ENCODE results near the gene KLK11.

The KLK11 gene

DNA sequence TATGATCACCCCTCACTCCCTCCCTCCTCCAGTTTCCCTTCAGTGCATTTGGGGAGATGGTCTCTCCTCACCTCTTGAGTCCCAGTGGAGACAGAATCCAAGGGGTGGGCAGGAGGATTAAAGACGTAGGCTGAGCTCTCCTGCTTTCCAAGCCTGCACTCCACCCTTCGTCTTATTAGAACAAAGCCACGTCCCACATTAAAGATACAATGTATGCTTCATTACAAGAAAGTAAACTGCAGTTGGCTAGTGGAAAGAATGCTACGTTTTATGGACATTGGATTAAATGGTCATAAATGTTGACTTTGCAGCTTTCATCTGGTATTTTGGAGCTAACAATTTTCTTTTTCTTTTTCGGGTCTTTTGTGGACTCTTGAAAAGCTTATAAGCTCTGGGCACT, 1.5 kb upstream of the KLK11 start:
- Histone ChIP-seq H2BK5ac (ENCODE audit: low read length) (no peak overlapping the region), H3K9ac (ENCODE audit: low read length) (no peak overlapping the region), H2AK5ac (ENCODE audit: low read length) (no peak overlapping the region), H3K18ac (ENCODE audit: low read length) (no peak overlapping the region), H3K4me1 (ENCODE audit: control insufficient read depth, low read depth, low read length) (no peaks in the 10 kb centered on the region), H3K27ac (ENCODE audit: low read depth, low read length) (no peak overlapping the region), H3K36me3 (ENCODE audit: control insufficient read depth, insufficient read depth, low read length) (no peaks in the 10 kb centered on the region), H3K56ac (ENCODE audit: low read length) (no peak overlapping the region), H3K79me2 (ENCODE audit: control insufficient read depth, insufficient read depth, low read length) (no peaks in the 10 kb centered on the region), H4K8ac (ENCODE audit: low read depth, low read length) (no peak overlapping the region), H3K4ac (ENCODE audit: low read depth, low read length) (no peak overlapping the region), H3K27me3 (ENCODE audit: insufficient read depth, low read length, poor library complexity) (no peaks in the 10 kb centered on the region), H3K4me2 (ENCODE audit: low read length) (no peak overlapping the region), H3K4me3 (ENCODE audit: low read length) (no peak overlapping the region), H3K23ac (ENCODE audit: low read length) (no peak overlapping the region), H3K79me1 (ENCODE audit: low read length) (no peaks in the 10 kb centered on the region), H2BK120ac (ENCODE audit: low read depth, low read length) (no peak overlapping the region), H4K5ac (ENCODE audit: low read length) (no peak overlapping the region), H2BK15ac (replicated peaks; ENCODE audit: low read depth) (no peak overlapping the region)
- DNase-seq = no peak
- WGBS (ENCODE audit: extremely low coverage, insufficient coverage, low lambda C conversion rate) = no CpG with 5 or more reads among the region's 5 CpGs

DNA sequence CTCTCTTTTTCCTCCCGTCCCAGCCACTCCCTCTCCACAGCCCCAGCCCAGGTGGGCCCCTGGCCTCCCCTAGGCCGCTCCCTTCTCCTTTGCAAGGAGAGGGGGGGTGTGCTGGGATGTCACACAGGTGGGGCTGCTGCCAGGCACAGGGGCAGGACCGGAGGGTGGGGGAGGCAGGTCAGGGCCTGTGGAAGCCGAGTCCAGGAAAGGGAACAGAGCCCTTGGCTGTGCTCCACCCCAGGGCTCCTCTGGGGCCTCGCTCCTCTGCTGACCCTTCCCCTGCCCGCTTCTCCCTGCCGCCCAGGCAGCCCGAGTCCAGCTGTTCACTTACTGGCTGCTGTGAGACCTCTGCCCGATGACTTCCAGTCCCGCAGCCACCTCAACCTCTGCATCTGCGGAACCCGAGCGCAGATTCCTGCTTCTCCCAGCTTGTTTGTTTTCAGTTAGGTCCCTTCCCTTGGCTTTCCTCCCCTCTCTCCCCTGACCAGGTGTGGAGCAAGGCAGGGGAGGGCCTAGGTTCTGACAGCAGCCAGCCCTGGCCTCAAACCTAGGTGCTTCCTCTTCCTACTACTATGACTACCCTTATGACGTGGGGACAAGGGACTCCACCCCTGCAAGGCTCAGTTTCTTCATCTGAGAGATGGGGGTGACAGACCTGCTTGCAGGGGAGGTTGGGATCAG, 850 bp upstream of the KLK11 start:
- no peaks in the 10 kb centered on the region for H3K27me3 ChIP-seq (ENCODE audit: insufficient read depth, low read length, poor library complexity)
- no peak overlapping the region for H2AK5ac ChIP-seq (ENCODE audit: low read length)
- no peak overlapping the region for H3K27ac ChIP-seq (ENCODE audit: low read depth, low read length)
- no peak overlapping the region for H3K4me3 ChIP-seq (ENCODE audit: low read length)
- H2BK5ac ChIP-seq (ENCODE audit: low read length) = no peak overlapping the region
- H2BK15ac ChIP-seq (replicated peaks; ENCODE audit: low read depth) = no peak overlapping the region
- no peaks in the 10 kb centered on the region for H3K36me3 ChIP-seq (ENCODE audit: control insufficient read depth, insufficient read depth, low read length)
- H3K4me1 ChIP-seq (ENCODE audit: control insufficient read depth, low read depth, low read length) = no peaks in the 10 kb centered on the region
- H3K18ac ChIP-seq (ENCODE audit: low read length) = no peak overlapping the region
- no peak for DNase-seq
- H2BK120ac ChIP-seq (ENCODE audit: low read depth, low read length) = no peak overlapping the region
- no peak overlapping the region for H3K9ac ChIP-seq (ENCODE audit: low read length)
- H3K4ac ChIP-seq (ENCODE audit: low read depth, low read length) = no peak overlapping the region
- H3K79me1 ChIP-seq (ENCODE audit: low read length) = no peaks in the 10 kb centered on the region
- WGBS (ENCODE audit: extremely low coverage, insufficient coverage, low lambda C conversion rate) = no CpG with 5 or more reads among the region's 14 CpGs
- H4K5ac ChIP-seq (ENCODE audit: low read length) = no peak overlapping the region
- H4K8ac ChIP-seq (ENCODE audit: low read depth, low read length) = no peak overlapping the region
- no peak overlapping the region for H3K56ac ChIP-seq (ENCODE audit: low read length)
- no peak overlapping the region for H3K4me2 ChIP-seq (ENCODE audit: low read length)
- H3K23ac ChIP-seq (ENCODE audit: low read length) = no peak overlapping the region
- H3K79me2 ChIP-seq (ENCODE audit: control insufficient read depth, insufficient read depth, low read length) = no peaks in the 10 kb centered on the region

DNA sequence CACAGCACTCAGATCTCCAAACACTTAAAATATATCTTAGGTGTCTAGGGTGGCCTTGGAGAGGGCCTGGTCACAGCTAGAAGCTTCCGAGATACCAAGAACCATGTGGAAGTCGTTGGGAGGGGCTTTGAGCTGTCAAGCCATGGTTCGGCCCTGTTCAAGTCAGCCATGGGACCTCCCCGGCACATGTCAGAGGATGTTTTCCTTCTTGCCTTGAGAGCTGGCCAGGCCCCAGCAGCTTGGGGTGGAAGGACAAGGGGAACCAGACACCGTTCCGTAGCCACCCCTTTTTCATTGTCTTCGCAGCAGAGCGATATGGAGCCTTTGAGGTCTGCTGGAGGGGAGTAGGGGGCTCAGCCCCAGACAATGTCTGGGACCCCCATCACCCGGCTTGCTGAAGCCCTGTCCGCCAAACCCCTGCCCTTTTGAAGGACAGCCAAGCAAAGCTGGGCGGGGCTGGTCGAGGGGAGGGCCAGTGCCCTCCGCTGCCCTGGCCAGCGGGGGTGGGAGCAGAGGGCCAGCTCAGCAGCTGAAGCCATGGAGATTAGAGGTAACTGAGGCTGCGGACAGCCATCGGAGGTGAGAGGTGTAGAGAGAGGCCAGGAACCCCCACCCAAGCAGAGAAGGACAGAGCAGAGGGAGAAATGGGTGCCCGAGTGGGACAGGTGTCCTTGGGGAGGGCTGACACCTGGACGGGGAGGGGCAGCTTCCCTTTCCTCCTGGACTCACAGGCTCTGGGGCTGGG, 435 bp downstream of the KLK11 start:
- WGBS (ENCODE audit: extremely low coverage, insufficient coverage, low lambda C conversion rate) = no CpG with 5 or more reads among the region's 18 CpGs

DNA sequence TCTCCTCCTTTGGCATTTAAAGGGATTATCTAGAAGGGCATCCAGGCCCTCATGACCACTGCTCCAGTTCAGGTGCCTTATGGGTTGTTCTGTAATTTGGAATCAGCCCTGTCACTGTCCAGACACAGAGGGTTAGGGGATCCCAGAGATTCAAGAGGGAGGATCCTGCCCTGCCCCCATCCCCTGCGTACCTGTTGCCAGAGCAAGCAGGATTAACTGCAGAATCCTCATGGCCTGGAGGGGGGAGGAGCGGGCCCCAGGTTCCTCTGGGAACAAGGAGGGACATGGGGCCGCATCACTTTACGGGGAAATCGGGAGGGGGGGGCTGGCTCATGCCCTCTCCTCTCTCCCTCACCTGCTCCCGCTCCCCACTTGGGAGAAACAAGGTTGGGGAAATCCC, 1.0 kb downstream of the KLK11 start:
- Histone ChIP-seq H3K18ac (ENCODE audit: low read length) (no peak overlapping the region), H2BK5ac (ENCODE audit: low read length) (no peak overlapping the region), H3K56ac (ENCODE audit: low read length) (no peak overlapping the region), H2BK15ac (replicated peaks; ENCODE audit: low read depth) (no peak overlapping the region), H3K27me3 (ENCODE audit: insufficient read depth, low read length, poor library complexity) (no peaks in the 10 kb centered on the region), H3K4me3 (ENCODE audit: low read length) (no peak overlapping the region), H3K23ac (ENCODE audit: low read length) (no peak overlapping the region), H4K5ac (ENCODE audit: low read length) (no peak overlapping the region), H2BK120ac (ENCODE audit: low read depth, low read length) (no peak overlapping the region), H3K36me3 (ENCODE audit: control insufficient read depth, insufficient read depth, low read length) (no peaks in the 10 kb centered on the region), H3K9ac (ENCODE audit: low read length) (no peak overlapping the region), H3K79me2 (ENCODE audit: control insufficient read depth, insufficient read depth, low read length) (no peaks in the 10 kb centered on the region), H3K4ac (ENCODE audit: low read depth, low read length) (no peak overlapping the region), H3K4me1 (ENCODE audit: control insufficient read depth, low read depth, low read length) (no peaks in the 10 kb centered on the region), H3K27ac (ENCODE audit: low read depth, low read length) (no peak overlapping the region), H4K8ac (ENCODE audit: low read depth, low read length) (no peak overlapping the region), H3K4me2 (ENCODE audit: low read length) (no peak overlapping the region), H2AK5ac (ENCODE audit: low read length) (no peak overlapping the region), H3K79me1 (ENCODE audit: low read length) (no peaks in the 10 kb centered on the region)
- no CpG with 5 or more reads among the region's 6 CpGs for WGBS (ENCODE audit: extremely low coverage, insufficient coverage, low lambda C conversion rate)
- no peak for DNase-seq

More for the DNA sequence above, 435 bp downstream of the KLK11 start:
- no peak overlapping the region for H3K27ac ChIP-seq (ENCODE audit: low read depth, low read length)
- no peak overlapping the region for H3K23ac ChIP-seq (ENCODE audit: low read length)
- H3K4me3 ChIP-seq (ENCODE audit: low read length) = no peak overlapping the region
- H3K4ac ChIP-seq (ENCODE audit: low read depth, low read length) = no peak overlapping the region
- H3K9ac ChIP-seq (ENCODE audit: low read length) = no peak overlapping the region
- H3K36me3 ChIP-seq (ENCODE audit: control insufficient read depth, insufficient read depth, low read length) = no peaks in the 10 kb centered on the region
- H3K18ac ChIP-seq (ENCODE audit: low read length) = no peak overlapping the region
- no peaks in the 10 kb centered on the region for H3K79me2 ChIP-seq (ENCODE audit: control insufficient read depth, insufficient read depth, low read length)
- H4K8ac ChIP-seq (ENCODE audit: low read depth, low read length) = no peak overlapping the region
- no peak overlapping the region for H4K5ac ChIP-seq (ENCODE audit: low read length)
- no peaks in the 10 kb centered on the region for H3K4me1 ChIP-seq (ENCODE audit: control insufficient read depth, low read depth, low read length)
- H3K56ac ChIP-seq (ENCODE audit: low read length) = no peak overlapping the region
- DNase-seq = no peak
- H2BK15ac ChIP-seq (replicated peaks; ENCODE audit: low read depth) = no peak overlapping the region
- H2BK5ac ChIP-seq (ENCODE audit: low read length) = no peak overlapping the region
- H3K27me3 ChIP-seq (ENCODE audit: insufficient read depth, low read length, poor library complexity) = no peaks in the 10 kb centered on the region
- H3K79me1 ChIP-seq (ENCODE audit: low read length) = no peaks in the 10 kb centered on the region
- no peak overlapping the region for H3K4me2 ChIP-seq (ENCODE audit: low read length)
- H2BK120ac ChIP-seq (ENCODE audit: low read depth, low read length) = no peak overlapping the region
- H2AK5ac ChIP-seq (ENCODE audit: low read length) = no peak overlapping the region

DNA sequence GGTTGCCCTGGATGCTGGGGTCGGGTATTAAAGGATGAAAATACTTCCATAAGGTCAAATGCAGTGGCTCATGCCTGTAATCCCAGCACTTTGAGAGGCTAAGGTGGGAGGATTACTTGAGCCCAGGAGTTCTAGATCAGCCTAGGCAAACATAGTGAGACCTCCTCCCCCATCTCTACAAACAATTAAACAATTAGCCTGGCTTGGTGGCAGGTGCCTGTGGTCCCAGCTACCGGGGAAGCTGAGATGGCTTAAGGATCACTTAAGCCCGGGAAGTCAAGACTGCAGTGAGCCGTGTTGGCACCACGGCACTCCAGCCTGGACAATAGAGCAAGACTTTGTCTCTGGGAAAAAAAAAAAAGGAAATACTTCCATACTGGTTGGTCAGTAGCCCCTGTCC, 1.5 kb downstream of the KLK11 start:
- Histone ChIP-seq H3K27ac (ENCODE audit: low read depth, low read length) (no peak overlapping the region), H2BK5ac (ENCODE audit: low read length) (no peak overlapping the region), H3K4me2 (ENCODE audit: low read length) (no peak overlapping the region), H4K8ac (ENCODE audit: low read depth, low read length) (no peak overlapping the region), H2BK15ac (replicated peaks; ENCODE audit: low read depth) (no peak overlapping the region), H3K79me2 (ENCODE audit: control insufficient read depth, insufficient read depth, low read length) (no peaks in the 10 kb centered on the region), H3K23ac (ENCODE audit: low read length) (no peak overlapping the region), H2AK5ac (ENCODE audit: low read length) (no peak overlapping the region), H3K4me1 (ENCODE audit: control insufficient read depth, low read depth, low read length) (no peaks in the 10 kb centered on the region), H3K56ac (ENCODE audit: low read length) (no peak overlapping the region), H3K4ac (ENCODE audit: low read depth, low read length) (no peak overlapping the region), H3K9ac (ENCODE audit: low read length) (no peak overlapping the region), H3K36me3 (ENCODE audit: control insufficient read depth, insufficient read depth, low read length) (no peaks in the 10 kb centered on the region), H3K4me3 (ENCODE audit: low read length) (no peak overlapping the region), H3K18ac (ENCODE audit: low read length) (no peak overlapping the region), H3K27me3 (ENCODE audit: insufficient read depth, low read length, poor library complexity) (no peaks in the 10 kb centered on the region), H3K79me1 (ENCODE audit: low read length) (no peaks in the 10 kb centered on the region), H2BK120ac (ENCODE audit: low read depth, low read length) (no peak overlapping the region), H4K5ac (ENCODE audit: low read length) (no peak overlapping the region)
- WGBS (ENCODE audit: extremely low coverage, insufficient coverage, low lambda C conversion rate) = no CpG with 5 or more reads among the region's 5 CpGs
- no peak for DNase-seq
